GM19240 (cell line): ENCODE results near the gene ZBTB8A.
"Not testable (repeated sequence)": the region's sequence is repeated elsewhere in the genome, so short reads cannot be mapped to it uniquely, and the experiment has no call there.

Source experiments
- DNase-seq: peaks from one replicate; pipeline ENCODE4 v3.0.0; 2011; ENCODE audit warnings: low spot score; ENCODE audit not compliant: insufficient read length

The ZBTB8A gene

DNA sequence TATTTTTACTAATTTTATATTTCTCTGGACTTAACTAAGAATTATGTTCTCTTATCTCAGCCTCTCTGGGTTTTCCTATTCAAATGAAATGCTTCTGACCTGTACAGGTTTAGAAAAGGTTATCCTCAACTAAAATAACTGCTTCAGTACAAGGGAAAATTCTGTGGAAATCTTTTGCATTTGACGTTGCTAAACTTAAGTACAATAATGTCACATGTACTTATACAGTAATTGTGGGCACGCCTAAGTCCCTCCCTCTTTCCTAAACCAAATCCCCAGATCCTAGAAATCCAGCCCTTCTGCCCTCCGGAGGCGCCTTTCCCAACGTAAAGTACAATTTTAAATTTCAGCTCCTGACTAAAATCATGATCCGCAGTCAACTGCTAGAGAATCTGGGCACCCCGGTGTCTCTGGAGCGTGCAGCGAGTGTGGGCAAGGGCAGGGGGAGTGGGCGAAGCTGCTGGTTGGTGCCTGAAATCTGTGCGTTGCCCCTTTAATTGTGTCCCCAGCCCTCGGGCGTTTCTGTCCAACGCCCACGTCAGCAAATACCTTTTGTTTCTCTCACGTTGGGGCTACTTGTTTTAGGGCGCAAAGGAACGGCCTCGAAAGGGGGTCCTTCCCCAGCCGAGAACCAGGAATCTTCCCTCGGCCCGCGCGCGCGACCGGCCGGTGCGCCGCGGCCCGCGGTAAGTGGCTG lies at the start of gene ZBTB8A:
Gene ZBTB8A, plus strand, starts transcription at position 541 of the 697 bp plus-strand sequence. CDS start 53,505 bp downstream, outside the sequence.
- no peak for DNase-seq

DNA sequence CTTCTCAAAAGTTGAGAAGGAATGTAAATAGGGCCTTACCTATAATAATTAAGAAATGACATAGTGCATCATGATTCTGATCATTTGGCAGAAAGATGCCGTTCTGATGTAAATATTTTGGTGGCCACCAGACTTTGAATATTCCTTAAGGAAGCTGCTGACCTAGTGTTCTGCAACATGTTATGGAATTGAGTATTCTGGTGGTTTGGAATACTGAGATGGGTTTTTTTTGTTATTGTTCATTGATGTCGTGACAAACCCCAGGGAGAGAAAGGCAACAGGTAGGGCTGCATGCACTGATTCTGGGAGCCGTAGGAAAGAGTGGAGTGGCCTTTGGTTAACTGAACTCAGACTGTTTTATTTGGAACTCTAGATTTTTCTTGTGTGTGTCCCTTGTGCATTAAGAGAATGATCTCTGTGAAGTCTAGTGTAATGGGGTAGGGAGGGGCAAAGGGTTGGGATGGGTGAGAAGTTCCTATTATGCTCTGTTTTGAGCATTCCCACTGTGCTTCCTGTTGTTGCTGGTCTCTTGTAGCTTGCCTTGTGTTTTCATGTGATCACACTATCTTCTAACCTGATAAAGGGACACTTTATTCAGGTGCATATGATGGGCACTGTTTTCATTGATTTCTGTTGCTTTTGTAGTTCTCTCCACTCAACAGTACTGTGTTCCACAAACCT lies 49.3 kb upstream of the ZBTB8A start:
- no peak for DNase-seq

- DNase-seq, result no peak
Measured at GRCh38 chr1:32491386-32491785, 47.8 kb upstream of the ZBTB8A start.

DNA sequence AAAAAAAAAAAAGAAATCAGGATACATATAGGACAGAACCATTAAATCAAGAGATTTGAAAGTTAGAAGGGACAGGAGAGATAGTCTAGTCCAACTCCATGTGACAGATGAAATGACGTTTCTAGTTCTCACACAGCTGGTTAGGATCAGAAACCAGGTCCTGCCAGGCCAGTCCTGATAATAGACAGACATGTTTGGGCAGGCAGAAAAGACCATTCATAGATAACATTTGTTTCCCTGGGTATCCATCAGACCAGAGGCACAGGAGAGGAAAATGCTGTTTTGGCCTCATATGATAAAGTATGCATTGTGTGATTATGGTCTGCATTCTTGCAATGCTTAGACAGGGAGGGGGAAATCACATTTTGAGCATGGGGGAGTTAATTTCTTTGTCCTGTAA lies 45.0 kb upstream of the ZBTB8A start:
- no peak for DNase-seq

DNA sequence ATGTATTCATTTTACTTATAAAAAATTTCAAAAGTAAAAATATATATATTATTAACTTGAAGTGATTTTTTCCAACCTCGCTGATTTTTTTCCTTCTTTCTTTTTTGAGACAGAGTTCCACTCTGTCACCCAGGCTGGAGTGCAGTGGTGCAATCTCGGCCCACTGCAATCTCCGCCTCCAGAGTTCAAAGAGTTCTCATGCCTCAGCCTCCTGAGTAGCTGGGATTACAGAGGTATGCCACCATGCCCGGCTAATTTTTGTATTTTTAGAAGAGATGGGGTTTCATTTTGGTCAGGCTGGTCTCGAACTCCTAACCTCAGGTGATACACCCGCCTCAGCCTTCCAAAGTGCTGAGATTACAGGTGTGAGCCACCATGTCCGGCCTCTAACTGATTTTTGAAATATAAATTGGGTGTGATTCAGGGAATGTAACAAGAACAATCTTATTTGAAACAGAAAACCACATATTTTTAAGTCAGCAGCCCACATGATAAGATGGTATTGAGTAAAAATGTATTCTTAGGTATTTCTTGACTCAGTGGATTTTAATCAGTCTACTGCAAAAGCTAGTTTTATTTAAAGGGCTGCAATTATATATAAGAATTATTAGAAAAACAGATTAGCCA lies 44.4 kb upstream of the ZBTB8A start:
- DNase-seq, result no peak

- no peak for DNase-seq
Measured at GRCh38 chr1:32496127-32496526, 43.1 kb upstream of the ZBTB8A start.

DNA sequence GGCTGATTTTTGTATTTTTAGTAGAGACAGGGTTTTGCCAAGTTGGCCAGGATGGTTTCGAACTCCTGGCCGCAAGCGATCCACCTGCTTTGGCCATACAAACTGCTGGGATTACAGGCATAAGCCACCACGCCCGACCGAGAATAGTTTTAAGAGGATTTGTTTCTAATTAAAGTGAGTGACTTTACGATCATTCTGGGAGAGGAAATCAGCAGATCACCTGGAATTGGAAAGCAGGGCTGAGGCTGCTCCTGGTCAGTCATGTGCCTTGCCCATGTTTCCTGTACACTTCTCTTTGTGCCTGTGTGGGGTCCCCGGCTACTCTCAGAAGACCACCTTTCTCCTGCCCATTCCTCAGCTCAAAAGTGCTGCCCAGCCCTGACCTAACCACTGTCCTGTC lies 40.5 kb upstream of the ZBTB8A start:
- DNase-seq, result no peak

DNA sequence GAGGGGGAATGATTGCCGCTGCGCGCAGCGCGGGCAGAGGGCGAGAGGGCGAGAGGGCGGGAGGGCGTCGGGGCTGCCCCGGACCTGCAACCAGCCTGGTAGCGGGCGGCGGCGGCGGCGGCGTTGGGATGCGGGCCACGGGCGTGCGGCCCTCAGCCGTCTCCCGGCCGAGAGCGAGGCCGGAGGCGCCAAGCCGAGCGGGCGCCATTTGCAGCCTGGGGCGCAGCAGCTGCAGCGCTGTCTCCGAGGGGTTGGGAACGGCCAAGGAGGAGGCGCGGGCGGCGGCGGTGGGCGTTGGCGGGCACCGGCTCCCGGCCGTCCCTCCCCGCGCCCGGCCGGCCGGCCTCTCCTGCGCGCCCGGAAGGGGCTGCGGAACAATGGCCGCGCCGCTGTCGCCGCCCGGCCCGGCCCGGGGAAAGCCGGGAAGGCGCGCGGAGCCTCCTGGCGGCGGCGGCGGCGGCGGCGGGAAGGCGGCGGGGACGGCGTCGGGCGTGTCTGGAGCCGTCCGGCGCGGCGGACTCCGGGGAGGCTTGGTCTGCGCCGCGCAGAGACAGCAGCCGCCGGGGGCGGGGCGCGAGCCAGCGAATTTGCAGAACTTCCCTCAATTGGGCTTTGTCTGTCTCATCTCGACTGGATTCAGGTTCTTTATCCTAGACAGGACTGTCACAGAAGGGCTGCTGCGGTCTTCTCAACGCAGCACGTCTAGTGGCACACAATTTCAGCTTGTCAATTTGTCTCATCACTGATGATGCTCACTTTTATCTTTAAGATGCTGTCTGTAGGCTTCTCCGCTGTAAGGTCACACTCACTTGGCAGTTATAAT lies 38.6 kb upstream of the ZBTB8A start:
- DNase-seq, result peak; percentile 44

- DNase-seq, result no peak
Measured at GRCh38 chr1:32501865-32502264, 37.4 kb upstream of the ZBTB8A start.

DNA sequence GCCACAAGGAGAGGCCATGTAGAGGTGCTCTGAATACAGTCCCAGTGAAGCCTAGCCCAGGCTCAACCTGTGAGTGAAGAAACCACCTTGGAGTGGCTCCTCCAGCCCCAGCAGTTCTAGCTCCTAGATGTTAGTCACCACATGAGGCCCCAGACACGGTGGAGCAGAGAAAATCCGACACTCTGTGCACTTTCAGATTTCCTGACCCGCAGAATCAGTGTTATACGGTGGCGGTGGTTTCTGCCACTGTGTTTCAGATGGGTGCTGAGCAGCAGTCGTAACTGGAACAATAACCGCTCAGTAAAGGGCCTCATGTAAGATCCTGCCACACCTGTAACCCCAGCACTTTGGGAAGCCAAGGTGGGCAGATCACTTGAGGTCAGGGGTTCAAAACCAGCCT lies 36.1 kb upstream of the ZBTB8A start:
- no peak for DNase-seq

DNA sequence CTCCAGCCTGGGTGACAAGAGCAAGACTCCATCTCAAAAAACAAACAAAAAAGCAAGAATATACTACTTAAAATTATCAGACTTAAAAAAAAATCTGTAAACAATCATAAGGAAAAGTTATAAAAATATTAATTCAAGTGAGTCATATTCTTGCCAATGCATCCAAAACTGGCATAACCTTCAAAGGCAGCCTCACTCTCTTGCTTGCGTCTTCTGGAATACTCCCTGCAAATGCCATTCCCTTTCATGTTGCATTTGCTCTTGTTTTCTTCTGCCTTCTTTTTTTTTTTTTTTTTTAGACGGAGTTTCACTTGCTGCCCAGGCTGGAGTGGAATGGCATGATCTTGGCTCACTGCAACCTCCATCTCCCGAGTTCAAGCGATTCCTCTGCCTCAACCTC lies 32.2 kb upstream of the ZBTB8A start:
- no peak for DNase-seq

DNA sequence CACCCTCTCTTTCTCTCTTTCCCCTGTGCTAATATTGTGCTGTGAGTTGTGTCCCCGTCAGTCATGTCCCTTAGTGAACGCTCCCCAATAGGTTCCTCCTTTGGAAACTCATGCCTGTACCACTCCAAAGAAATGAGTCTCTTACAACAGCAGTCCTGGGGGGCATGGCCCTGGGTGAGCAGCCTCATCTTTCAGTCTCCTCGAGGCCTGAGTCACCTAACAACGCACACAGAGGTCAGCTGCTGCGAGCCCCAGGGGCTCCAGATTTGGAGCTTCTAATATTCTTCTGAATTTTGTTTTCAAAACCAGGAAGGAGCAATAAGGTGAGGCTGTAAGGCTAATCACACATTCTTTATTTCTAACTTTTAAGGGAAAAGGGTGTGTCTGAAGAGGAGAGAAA lies 30.5 kb upstream of the ZBTB8A start:
- no peak for DNase-seq

GRCh38 chr1:32509939-32510338 lies 29.3 kb upstream of the ZBTB8A start:
- DNase-seq, result no peak

DNA sequence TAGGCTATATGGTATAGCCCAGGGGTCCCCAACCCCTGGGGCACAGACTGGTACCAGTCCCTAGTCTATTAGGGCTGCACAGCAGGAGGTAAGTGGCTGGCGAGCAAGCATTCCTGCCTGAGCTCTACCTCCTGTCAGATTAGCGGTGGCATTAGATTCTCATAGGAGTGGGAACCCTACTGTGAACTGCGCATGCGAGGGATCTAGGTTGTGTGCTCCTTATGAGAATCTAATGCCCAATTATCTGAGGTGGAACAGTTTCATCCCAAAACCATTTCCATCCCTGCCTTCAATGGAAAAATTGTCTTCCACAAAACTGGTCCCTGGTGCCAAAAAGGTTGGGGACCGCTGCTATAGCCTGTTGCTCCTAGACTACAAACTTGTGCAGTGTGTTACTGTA lies 22.8 kb upstream of the ZBTB8A start:
- no peak for DNase-seq

DNA sequence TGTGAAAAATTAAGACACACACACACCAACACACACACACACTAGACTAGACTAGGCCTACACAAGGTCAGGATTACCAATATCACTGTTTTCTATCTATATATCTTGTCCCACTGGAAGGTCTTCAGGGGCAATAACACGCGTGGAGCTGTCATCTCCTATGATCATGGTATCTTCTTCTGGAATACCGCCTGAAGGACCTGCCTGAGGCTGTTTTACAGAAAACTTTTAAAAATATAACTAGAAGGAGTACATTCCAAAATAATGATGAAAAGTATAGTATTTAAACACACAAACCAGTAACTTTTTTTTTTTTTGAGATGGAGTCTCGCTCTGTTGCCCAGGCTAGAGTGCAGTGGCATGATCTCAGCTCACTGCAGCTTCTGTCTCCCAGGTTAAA lies 20.3 kb upstream of the ZBTB8A start:
- DNase-seq, result no peak

DNA sequence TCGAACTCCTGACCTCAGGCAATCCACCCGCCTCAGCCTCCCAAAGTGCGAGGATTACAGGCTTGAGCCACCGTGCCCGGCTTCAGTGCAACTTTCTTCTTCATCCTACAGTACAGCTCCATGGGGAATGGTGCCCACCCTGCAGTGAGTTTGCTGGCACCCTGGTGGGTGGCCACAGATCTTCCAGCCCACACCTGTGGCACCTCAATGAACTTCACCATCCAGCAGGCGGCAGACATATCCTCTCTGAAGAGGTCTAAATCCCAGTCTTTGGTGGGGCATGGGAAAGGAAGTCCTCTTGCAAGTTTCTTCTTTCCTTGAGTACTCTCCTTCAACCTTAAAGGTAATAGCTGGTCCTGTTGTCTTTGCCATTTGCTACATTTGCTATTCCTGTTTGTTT lies 18.1 kb upstream of the ZBTB8A start:
- DNase-seq, result no peak

DNA sequence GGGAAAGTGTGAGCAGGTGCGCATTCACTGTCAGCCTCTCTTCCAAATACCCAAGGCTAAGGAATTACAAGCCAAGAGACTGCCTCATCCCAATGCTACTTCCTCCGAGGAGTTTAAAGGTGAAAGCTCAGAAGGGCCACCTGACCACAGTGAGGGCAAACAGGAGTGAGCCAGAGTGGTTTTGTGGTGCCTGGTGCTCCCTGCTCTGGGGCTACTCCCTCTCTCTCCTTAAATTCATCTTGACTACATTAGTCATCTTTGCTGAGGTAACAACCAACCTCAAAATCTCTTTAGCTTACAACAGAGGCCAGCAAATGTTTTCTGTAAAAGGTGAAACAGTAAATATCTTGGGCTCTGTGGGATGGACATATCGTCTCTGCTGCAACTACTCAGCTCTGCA lies 14.2 kb upstream of the ZBTB8A start:
- DNase-seq, result no peak

GRCh38 chr1:32525661-32526444 lies 13.4 kb upstream of the ZBTB8A start:
- DNase-seq, result no peak

- not testable (repeated sequence) for DNase-seq
Measured at GRCh38 chr1:32528550-32528949, 10.7 kb upstream of the ZBTB8A start.

DNA sequence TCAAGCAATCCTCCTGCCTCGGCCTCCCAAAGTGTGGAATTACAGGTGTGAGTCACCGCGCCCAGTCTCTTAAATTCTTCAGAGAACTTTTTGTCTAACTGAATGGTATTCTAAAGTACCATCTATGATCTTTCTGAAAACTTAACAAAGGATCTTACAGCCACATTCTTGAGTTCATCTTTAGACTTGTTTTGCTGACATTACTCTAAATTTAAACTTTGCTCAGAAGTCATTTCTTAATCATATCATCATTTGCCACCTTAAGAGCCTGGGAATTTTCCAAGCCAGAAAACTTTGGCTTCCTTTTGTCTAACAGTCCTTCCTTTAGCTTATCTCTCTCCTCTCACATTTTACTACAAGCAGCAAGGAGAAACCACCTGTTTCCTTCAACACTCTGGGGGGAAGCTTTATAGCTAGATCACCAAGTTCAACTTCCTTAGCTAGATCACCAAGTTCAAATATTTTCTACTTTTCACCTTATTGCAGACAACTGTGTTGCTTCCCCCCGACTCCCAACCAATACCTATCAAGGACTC lies 5.4 kb upstream of the ZBTB8A start:
- no peak for DNase-seq

DNA sequence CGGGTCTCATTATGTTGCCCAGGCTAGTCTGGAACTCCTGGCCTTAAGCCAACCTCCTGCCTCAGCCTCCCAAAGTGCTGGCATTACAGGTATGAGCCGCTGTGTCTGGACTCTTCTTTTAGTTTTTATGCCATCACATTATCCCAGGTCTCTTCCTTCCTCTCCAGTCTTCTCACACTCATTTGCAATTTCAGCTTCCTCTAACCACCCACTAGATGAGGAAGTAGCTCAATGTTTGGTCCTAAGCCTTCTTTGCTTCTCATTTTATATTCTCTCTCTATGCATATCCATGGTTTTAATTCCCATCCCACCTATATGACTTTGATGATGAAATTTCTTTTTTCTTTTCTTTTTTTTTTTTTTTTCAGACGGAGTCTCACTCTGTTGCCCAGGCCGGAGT lies 3.1 kb upstream of the ZBTB8A start:
- no peak for DNase-seq
